Effector memory CD4-positive, alpha-beta T cell (primary cell): ENCODE measurements around the gene KIF1A.

Experiments
- DNase-seq, 3 donors: peaks; one replicate each; pipeline ENCODE4 v3.0.0-alpha.2; 2020
- H3K27ac ChIP-seq: 2 replicates; pipeline ENCODE4 v1.7.0; 2013; ENCODE audit warnings: mild to moderate bottlenecking, low read length, moderate library complexity; ENCODE audit not compliant: insufficient read depth, poor library complexity, severe bottlenecking
- H3K27me3 ChIP-seq: replicated peaks from 2 replicates; pipeline ENCODE4 v1.7.0; 2013; ENCODE audit warnings: mild to moderate bottlenecking, low read length; ENCODE audit not compliant: insufficient read depth, control insufficient read depth, poor library complexity, severe bottlenecking
- H3K36me3 ChIP-seq: 2 replicates; pipeline ENCODE4 v1.7.0; 2013; ENCODE audit warnings: mild to moderate bottlenecking, low read length, moderate library complexity; ENCODE audit not compliant: control insufficient read depth, insufficient read depth
- H3K4me1 ChIP-seq: 2 replicates; pipeline ENCODE4 v1.7.0; 2013; ENCODE audit warnings: low read length, mild to moderate bottlenecking; ENCODE audit not compliant: control insufficient read depth, insufficient read depth, poor library complexity, severe bottlenecking
- H3K4me3 ChIP-seq: 2 replicates; pipeline ENCODE4 v1.7.0; 2013; ENCODE audit warnings: low read length, low read depth, mild to moderate bottlenecking; ENCODE audit not compliant: insufficient read depth, poor library complexity, severe bottlenecking
- H3K9me3 ChIP-seq: 2 replicates; pipeline ENCODE4 v1.7.0; 2013; ENCODE audit warnings: mild to moderate bottlenecking, low read length, moderate library complexity; ENCODE audit not compliant: control insufficient read depth

The KIF1A gene

DNA sequence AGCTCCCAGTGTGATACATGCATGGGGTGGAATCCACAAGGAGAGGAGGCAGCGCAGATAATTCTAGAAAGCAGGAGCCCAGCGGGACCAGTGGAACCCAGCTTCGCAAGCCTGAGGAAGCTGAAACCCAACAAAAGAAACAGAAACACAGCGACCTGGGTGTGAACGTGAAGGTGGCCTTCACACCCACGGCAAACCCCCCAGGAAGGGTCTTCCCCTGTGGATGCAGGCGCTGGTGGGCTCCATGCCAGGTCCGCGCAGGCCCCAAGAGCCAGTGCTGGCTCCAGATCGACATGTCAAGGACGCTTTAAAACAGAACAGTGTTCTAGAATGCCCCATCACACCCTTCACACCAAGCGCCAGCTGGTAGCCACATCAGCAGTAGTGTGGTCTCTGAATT is 22.1 kb downstream of the KIF1A start:
- H3K9me3 ChIP-seq = no peaks in the 10 kb centered on the region
- no peak overlapping the region for H3K4me3 ChIP-seq
- H3K27me3 ChIP-seq = peaks cover 2% of the 10 kb centered on the region
- H3K4me1 ChIP-seq = no peaks in the 10 kb centered on the region
- DNase-seq = no peak
- H3K36me3 ChIP-seq = no peaks in the 10 kb centered on the region
- H3K27ac ChIP-seq = no peak overlapping the region

DNA sequence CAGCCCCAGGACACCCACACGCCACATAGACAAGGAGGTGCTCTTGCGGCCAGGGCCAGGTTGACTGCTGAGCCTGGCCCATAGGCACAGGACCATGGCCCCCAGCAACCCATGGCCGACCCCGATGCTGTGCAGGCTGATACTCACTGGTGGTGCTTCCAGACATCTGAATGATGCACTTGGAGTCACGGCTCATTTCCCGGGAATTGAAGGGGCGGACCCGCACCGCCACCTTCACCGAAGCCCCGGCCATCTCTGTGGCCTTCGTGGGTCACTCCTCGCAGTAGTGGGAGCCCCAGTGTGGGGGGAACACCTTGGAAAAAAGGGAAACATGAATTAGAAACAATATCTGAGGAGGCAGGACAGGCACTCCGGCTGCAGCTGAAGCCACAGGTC is 22.5 kb downstream of the KIF1A start:
- no peak for DNase-seq

DNA sequence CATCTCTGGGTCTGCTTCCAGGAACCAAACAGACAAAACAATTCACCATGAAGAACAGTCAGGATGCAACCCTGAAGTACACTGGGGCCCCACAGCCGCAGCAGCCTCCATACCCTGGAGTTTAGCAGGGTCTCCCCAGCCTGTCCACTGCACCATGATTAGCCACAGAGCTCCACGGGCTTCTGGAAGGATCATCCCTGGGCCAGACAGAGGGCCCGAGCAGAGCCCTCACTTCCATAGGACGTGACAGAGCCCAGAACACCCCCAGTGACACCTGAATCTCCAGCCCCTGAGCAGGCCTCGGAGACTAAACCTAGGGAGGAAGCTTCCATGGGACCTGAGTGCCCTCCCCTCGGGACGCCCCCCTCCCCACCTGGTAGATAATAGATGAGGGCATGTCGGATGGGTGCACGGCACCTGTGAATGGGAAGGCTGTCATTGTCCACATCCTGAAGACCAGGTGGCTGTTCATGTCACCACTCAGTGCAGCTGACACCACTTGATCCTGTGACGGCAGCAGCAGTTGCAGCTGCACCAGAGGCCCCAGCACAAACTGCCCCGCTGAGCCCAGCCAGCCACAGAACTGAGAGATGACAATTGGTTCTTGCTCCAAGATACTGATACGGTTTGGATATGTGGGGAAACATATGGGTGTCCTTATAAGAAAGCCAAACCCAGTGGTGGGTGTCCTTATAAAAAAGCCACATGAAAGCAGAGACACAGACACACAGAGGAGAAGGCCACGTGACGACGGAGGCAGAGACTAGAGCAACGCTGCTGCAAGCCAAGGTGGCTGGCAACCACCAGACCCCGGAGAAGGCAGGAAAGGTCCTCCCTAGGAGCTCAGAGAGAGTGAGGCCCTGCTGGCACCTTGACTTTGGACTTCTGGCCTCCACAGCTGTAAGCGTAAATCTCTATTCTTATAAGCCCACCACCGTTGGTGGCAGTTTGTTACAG is 23.2 kb downstream of the KIF1A start:
- no peak for DNase-seq
- no peaks in the 10 kb centered on the region for H3K4me1 ChIP-seq
- no peaks in the 10 kb centered on the region for H3K36me3 ChIP-seq
- peaks cover 2% of the 10 kb centered on the region for H3K27me3 ChIP-seq
- no peak overlapping the region for H3K4me3 ChIP-seq
- no peak overlapping the region for H3K27ac ChIP-seq
- H3K9me3 ChIP-seq = no peaks in the 10 kb centered on the region

More for the DNA sequence above, 22.5 kb downstream of the KIF1A start:
- Histone ChIP-seq H3K4me3 (no peak overlapping the region), H3K27me3 (peaks cover 2% of the 10 kb centered on the region), H3K4me1 (no peaks in the 10 kb centered on the region), H3K9me3 (no peaks in the 10 kb centered on the region), H3K36me3 (no peaks in the 10 kb centered on the region), H3K27ac (no peak overlapping the region)

- no peaks in the 10 kb centered on the region for H3K9me3 ChIP-seq
- H3K4me3 ChIP-seq = no peak overlapping the region
- H3K4me1 ChIP-seq = no peaks in the 10 kb centered on the region
- H3K36me3 ChIP-seq = no peaks in the 10 kb centered on the region
- no peak for DNase-seq
- H3K27ac ChIP-seq = no peak overlapping the region
- peaks cover 2% of the 10 kb centered on the region for H3K27me3 ChIP-seq
Observed at GRCh38 chr2:240795916-240796510, 24.0 kb downstream of the KIF1A start.

DNA sequence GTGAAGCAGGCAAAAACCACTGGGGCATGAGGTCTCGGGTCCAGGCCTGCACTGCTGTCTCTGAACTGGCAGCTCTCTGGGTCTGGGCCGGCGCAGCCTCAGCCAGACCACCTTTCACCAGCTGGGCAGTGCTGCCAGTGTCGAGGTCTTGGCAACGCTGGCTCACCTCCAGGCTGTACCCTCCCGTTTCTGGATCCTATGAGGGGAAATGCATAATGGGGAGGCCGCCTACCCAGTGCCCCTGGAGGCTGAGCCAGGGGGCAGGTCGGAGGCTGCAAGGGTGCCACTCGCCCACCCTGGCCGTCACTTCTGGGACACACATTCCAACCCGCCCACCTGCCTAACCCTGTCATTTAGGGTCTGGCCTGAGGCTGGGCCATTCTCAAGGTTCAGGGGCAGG is 24.6 kb downstream of the KIF1A start:
- Histone ChIP-seq H3K4me3 (no peak overlapping the region), H3K27ac (no peak overlapping the region), H3K9me3 (no peaks in the 10 kb centered on the region), H3K4me1 (no peaks in the 10 kb centered on the region), H3K27me3 (peaks cover 2% of the 10 kb centered on the region), H3K36me3 (no peaks in the 10 kb centered on the region)
- no peak for DNase-seq

DNA sequence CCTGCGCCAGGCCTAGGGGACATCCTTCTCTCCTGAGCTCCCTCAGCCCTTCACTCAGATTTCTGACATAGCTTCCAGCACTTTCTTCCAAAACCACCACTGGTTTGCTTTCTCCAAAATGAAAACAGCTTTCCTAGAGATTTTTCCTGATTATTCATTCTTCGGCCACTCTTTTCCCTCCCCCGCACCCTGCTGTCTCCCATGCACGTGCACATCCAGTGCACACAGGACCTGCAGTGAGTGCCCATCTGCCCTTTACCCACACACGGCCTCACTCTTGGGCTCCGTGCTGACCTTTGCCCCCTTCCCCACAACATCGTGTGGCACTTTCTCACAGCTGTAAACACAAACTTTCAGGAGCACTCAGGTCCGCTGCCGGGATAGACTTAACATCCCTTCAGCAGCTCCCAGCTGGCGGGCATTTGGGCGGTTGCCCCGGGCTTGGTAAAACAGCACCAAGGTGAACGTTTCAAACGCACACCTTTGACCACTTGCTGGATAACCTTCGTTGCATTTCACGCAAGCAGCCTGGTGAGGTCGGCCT is 25.8 kb downstream of the KIF1A start:
- H3K4me3 ChIP-seq = no peak overlapping the region
- peaks cover 2% of the 10 kb centered on the region for H3K27me3 ChIP-seq
- no peaks in the 10 kb centered on the region for H3K36me3 ChIP-seq
- H3K27ac ChIP-seq = no peak overlapping the region
- H3K4me1 ChIP-seq = no peaks in the 10 kb centered on the region
- no peaks in the 10 kb centered on the region for H3K9me3 ChIP-seq
- DNase-seq = no peak

- H3K4me3 ChIP-seq = no peak overlapping the region
- no peak overlapping the region for H3K27ac ChIP-seq
- no peak for DNase-seq
- no peaks in the 10 kb centered on the region for H3K36me3 ChIP-seq
- no peaks in the 10 kb centered on the region for H3K9me3 ChIP-seq
- no peaks in the 10 kb centered on the region for H3K4me1 ChIP-seq
- H3K27me3 ChIP-seq = peaks cover 2% of the 10 kb centered on the region
Observed at GRCh38 chr2:240793313-240794177, 26.5 kb downstream of the KIF1A start.

- Histone ChIP-seq H3K36me3 (no peaks in the 10 kb centered on the region), H3K4me1 (no peaks in the 10 kb centered on the region), H3K4me3 (no peak overlapping the region), H3K27ac (no peak overlapping the region), H3K27me3 (peaks cover 2% of the 10 kb centered on the region), H3K9me3 (no peaks in the 10 kb centered on the region)
- DNase-seq = no peak
Observed at GRCh38 chr2:240792629-240793312, 27.2 kb downstream of the KIF1A start.

DNA sequence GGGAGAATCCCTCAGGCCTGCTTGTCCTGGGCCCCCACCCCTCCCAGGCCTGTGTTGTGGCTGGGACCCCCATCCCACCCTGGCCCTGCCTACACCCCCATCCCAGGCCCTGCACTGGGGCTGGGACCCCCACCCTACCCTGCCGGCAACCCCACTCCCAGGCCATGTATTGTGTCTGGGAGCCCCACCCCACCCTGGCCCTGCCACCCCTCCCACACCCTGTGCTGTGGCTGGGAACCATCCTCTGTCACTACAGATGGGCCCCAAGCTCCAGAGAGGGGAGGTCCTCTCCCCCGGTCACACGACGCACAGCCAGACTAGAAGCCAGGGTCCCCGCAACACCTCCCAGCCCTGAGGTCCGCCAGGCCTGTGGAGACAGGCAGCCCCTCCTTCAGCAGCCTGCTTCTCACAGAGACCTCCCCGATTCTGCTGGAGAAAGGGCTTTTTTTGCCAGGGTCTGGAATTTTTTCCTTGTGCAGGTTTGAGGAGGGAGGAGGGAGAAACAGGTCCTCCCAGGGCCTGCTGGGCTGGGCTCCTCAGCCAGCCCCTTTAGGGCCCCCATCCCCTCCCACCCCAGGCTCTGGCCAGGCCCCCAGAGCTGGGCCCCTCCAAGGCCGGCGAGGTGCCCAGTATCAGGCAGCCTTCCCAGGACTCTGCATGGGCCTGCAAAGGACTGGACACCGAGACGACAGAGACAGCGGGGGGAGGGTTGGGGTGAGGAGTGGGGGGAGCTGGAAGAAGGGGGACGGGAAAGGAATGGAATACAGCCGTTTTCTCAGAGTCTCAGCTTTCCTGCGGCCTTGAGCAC is 28.0 kb downstream of the KIF1A start:
- H3K9me3 ChIP-seq = no peaks in the 10 kb centered on the region
- H3K27ac ChIP-seq = no peak overlapping the region
- H3K4me1 ChIP-seq = no peaks in the 10 kb centered on the region
- H3K36me3 ChIP-seq = no peaks in the 10 kb centered on the region
- H3K4me3 ChIP-seq = no peak overlapping the region
- DNase-seq = no peak
- peaks cover 2% of the 10 kb centered on the region for H3K27me3 ChIP-seq
